ENCODE data around the gene GRB2. TPM values are rescaled to one million over a fixed set of nuclear protein-coding genes. Genes with fewer than 3 reads are reported as not detected.

Gene GRB2
- total and polyA plus RNA-seq, 2 experiments from 2014 or later: 65.0 to 96.6 TPM

DNA sequence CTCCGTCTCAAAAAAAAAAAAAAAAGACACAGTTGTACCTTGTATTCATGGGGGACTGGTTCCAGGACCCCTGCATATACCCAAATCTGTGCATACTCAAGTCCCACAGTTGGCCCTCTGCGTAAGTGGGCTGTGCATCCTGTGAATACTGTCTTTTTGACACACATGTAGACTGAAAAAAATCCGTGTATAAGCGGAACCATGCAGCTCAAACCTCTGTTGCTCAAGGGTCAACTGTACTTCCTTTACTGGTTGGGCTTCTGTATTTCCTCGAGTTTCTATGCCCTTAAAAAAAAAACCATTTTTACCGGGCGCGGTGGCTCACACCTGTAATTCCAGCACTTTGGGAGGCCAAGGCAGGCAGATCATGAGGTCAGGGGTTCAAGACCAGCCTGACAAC lies 52.3 kb downstream of the GRB2 start:
- no peaks in the 10 kb centered on the region for H3K36me3 ChIP-seq (ENCODE audit: low read depth)
- no peaks in the 10 kb centered on the region for H3K4me1 ChIP-seq (ENCODE audit: insufficient read depth)
- H3K27ac ChIP-seq: no peak overlapping the region
- WGBS, 2 experiments (ENCODE audit: low coverage in 1 of 2, low lambda C conversion rate in 2 of 2, missing lambda C conversion rate in 2 of 2): 96 to 100% methylated on average over 7 to 8 of the region's 8 CpGs
- peaks cover 98% of the 10 kb centered on the region for H3K79me2 ChIP-seq (ENCODE audit: insufficient read depth)
- H3K9me2 ChIP-seq (ENCODE audit: insufficient read depth): no peaks in the 10 kb centered on the region
- in situ Hi-C loops (cut with MboI): no loop called here
- no peak for DNase-seq
- no peak overlapping the region for H3K9ac ChIP-seq
- H3K4me2 ChIP-seq (ENCODE audit: unreplicated experiment): no peak overlapping the region
- no peaks in the 10 kb centered on the region for H3F3A ChIP-seq (ENCODE audit: insufficient read depth)
- H4K20me1 ChIP-seq (ENCODE audit: insufficient read depth): peaks cover 15% of the 10 kb centered on the region
- H3K4me3 ChIP-seq: no peak overlapping the region
- H3K9me3 ChIP-seq (ENCODE audit: low read depth): no peaks in the 10 kb centered on the region
- TF ChIP-seq EZH2 (IDR thresholded peaks at IDR 0.05; ENCODE audit: insufficient read depth, poor library complexity, severe bottlenecking) (no peak), EZH2phosphoT487 (IDR thresholded peaks at IDR 0.05; ENCODE audit: insufficient read depth, low read depth) (no peak)
- H2AFZ ChIP-seq: no peak overlapping the region
- no peaks in the 10 kb centered on the region for H3K27me3 ChIP-seq (replicated peaks; ENCODE audit: insufficient read depth)

DNA sequence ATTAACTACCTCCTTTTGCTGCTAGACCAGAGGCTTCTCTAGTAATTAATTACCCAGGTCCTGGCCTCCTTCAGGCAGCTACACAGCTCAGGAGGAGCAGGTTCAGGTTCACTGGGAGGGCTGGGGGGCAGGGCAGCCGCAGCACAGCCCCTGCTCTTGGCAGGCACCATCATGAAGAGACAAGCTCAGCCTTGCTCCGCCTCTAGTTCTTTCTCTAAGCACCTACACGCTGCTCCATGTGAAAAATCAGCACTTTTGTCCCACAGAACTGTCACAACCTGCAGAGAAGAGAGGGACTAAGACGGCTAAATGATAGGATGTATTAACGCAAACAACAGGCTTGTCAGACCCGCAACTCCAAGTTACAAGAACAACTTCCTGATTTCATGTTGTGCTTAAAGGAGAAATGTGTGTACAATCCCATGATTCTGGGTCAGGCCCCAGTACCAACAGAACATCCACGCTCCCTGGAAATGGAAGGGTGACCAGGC lies 53.4 kb downstream of the GRB2 start:
- Histone ChIP-seq H3K9ac (no peak overlapping the region), H3K27me3 (replicated peaks; ENCODE audit: insufficient read depth) (no peaks in the 10 kb centered on the region), H3K4me1 (ENCODE audit: insufficient read depth) (no peaks in the 10 kb centered on the region), H3F3A (ENCODE audit: insufficient read depth) (no peaks in the 10 kb centered on the region), H2AFZ (no peak overlapping the region), H3K9me2 (ENCODE audit: insufficient read depth) (no peaks in the 10 kb centered on the region), H3K4me3 (no peak overlapping the region), H3K36me3 (ENCODE audit: low read depth) (no peaks in the 10 kb centered on the region), H3K79me2 (ENCODE audit: insufficient read depth) (peaks cover 98% of the 10 kb centered on the region), H3K9me3 (ENCODE audit: low read depth) (no peaks in the 10 kb centered on the region), H4K20me1 (ENCODE audit: insufficient read depth) (peaks cover 19% of the 10 kb centered on the region), H3K4me2 (ENCODE audit: unreplicated experiment) (no peak overlapping the region), H3K27ac (no peak overlapping the region)
- 67 to 68% methylated on average over 7 of the region's 7 CpGs for WGBS, 2 experiments (ENCODE audit: low coverage in 1 of 2, low lambda C conversion rate in 2 of 2, missing lambda C conversion rate in 2 of 2)
- in situ Hi-C loops (cut with MboI): no loop called here
- no peak for DNase-seq
- no peak for TF ChIP-seq EZH2phosphoT487 (IDR thresholded peaks at IDR 0.05; ENCODE audit: insufficient read depth, low read depth)
- no peak for TF ChIP-seq EZH2 (IDR thresholded peaks at IDR 0.05; ENCODE audit: insufficient read depth, poor library complexity, severe bottlenecking)

DNA sequence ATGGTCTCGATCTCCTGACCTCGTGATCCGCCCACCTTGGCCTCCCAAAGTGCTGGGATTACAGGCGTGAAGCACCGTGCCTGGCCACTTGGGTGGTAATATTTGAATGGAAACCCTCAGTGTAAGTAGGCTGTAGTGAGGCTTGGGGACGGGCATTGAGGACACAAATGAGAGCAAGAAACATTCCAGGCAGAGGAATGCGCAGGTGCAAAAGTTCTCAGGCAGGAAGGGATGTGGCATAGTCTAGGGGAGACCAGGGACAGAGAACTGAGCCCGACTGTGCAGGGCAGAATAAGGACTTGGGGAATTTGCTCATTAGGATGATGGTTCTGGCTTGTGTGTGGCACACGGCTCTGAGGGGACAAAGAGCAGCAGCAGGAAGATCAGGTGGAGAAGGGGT lies 54.8 kb downstream of the GRB2 start:
- H3K79me2 ChIP-seq (ENCODE audit: insufficient read depth): peaks cover 98% of the 10 kb centered on the region
- H3K9me2 ChIP-seq (ENCODE audit: insufficient read depth): no peaks in the 10 kb centered on the region
- no peaks in the 10 kb centered on the region for H3K9me3 ChIP-seq (ENCODE audit: low read depth)
- H3F3A ChIP-seq (ENCODE audit: insufficient read depth): no peaks in the 10 kb centered on the region
- no peak overlapping the region for H3K4me2 ChIP-seq (ENCODE audit: unreplicated experiment)
- no peak overlapping the region for H2AFZ ChIP-seq
- peaks cover 16% of the 10 kb centered on the region for H4K20me1 ChIP-seq (ENCODE audit: insufficient read depth)
- in situ Hi-C loops (cut with MboI): no loop called here
- H3K27ac ChIP-seq: no peak overlapping the region
- no peaks in the 10 kb centered on the region for H3K36me3 ChIP-seq (ENCODE audit: low read depth)
- DNase-seq: no peak
- no peak overlapping the region for H3K4me3 ChIP-seq
- peaks cover 4% of the 10 kb centered on the region; the same call in 1 of the 2 replicates for H3K4me1 ChIP-seq (ENCODE audit: insufficient read depth)
- H3K27me3 ChIP-seq (replicated peaks; ENCODE audit: insufficient read depth): no peaks in the 10 kb centered on the region
- no peak for TF ChIP-seq EZH2phosphoT487 (IDR thresholded peaks at IDR 0.05; ENCODE audit: insufficient read depth, low read depth)
- no peak for TF ChIP-seq EZH2 (IDR thresholded peaks at IDR 0.05; ENCODE audit: insufficient read depth, poor library complexity, severe bottlenecking)
- WGBS, 2 experiments (ENCODE audit: low coverage in 1 of 2, low lambda C conversion rate in 2 of 2, missing lambda C conversion rate in 2 of 2): 90 to 96% methylated on average over 9 of the region's 9 CpGs
- no peak overlapping the region for H3K9ac ChIP-seq

DNA sequence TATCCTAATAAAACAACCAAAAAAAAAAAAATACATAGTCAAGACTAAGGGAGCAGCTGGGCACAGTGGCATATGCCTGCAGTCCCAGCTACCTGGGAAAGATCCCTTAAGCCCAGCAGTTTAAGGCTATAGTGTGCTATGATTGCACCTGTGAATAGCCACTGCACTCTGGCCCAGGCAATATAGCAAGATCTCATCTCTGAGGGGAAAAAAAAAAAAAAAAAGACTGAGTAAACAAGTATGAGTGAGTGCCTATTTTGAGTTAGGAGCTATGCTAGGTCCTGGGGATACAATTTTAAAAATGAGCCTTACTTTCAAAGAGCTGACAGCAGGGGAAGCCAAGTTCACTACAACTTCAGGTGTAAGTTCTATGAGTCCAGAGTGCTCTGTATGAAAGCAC lies 55.4 kb downstream of the GRB2 start:
- Histone ChIP-seq H3F3A (ENCODE audit: insufficient read depth) (no peaks in the 10 kb centered on the region), H3K9me2 (ENCODE audit: insufficient read depth) (no peaks in the 10 kb centered on the region), H3K79me2 (ENCODE audit: insufficient read depth) (peaks cover 98% of the 10 kb centered on the region), H3K4me2 (ENCODE audit: unreplicated experiment) (no peak overlapping the region), H3K27me3 (replicated peaks; ENCODE audit: insufficient read depth) (no peaks in the 10 kb centered on the region), H4K20me1 (ENCODE audit: insufficient read depth) (peaks cover 16% of the 10 kb centered on the region), H3K9me3 (ENCODE audit: low read depth) (no peaks in the 10 kb centered on the region), H3K36me3 (ENCODE audit: low read depth) (no peaks in the 10 kb centered on the region), H3K27ac (no peak overlapping the region), H3K4me1 (ENCODE audit: insufficient read depth) (peaks cover 4% of the 10 kb centered on the region; the same call in 1 of the 2 replicates), H2AFZ (no peak overlapping the region), H3K4me3 (no peak overlapping the region), H3K9ac (no peak overlapping the region)
- TF ChIP-seq EZH2phosphoT487 (IDR thresholded peaks at IDR 0.05; ENCODE audit: insufficient read depth, low read depth) (no peak), EZH2 (IDR thresholded peaks at IDR 0.05; ENCODE audit: insufficient read depth, poor library complexity, severe bottlenecking) (no peak)
- in situ Hi-C loops (cut with MboI): no loop called here
- DNase-seq: no peak

DNA sequence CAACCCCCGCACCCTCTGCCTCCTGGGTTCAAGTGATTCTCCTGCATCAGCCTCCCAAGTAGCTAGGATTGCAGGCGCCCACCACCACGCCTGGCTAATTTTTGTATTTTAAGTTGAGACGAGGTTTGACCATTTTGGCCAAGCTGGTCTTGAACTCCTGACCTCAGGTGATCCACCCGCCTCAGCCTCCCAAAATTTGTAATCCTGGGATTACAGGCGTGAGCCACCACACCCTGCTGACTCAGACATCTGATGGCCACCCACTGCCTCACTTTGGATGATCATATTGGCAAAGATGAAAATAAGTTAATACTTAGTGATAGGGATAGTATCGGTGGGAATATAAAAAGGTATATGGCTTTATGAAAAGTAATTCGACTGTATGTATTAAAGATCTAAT lies 55.9 kb downstream of the GRB2 start:
- H3K27me3 ChIP-seq (replicated peaks; ENCODE audit: insufficient read depth): no peaks in the 10 kb centered on the region
- H3K9me2 ChIP-seq (ENCODE audit: insufficient read depth): no peaks in the 10 kb centered on the region
- 98% methylated on average over 8 of the region's 8 CpGs for WGBS, 2 experiments (ENCODE audit: low coverage in 1 of 2, low lambda C conversion rate in 2 of 2, missing lambda C conversion rate in 2 of 2)
- no peak overlapping the region for H2AFZ ChIP-seq
- in situ Hi-C loops (cut with MboI): no loop called here
- H3F3A ChIP-seq (ENCODE audit: insufficient read depth): no peaks in the 10 kb centered on the region
- no peak overlapping the region for H3K4me2 ChIP-seq (ENCODE audit: unreplicated experiment)
- H3K4me1 ChIP-seq (ENCODE audit: insufficient read depth): peaks cover 4% of the 10 kb centered on the region; the same call in 1 of the 2 replicates
- H3K27ac ChIP-seq: no peak overlapping the region
- TF ChIP-seq EZH2 (IDR thresholded peaks at IDR 0.05; ENCODE audit: insufficient read depth, poor library complexity, severe bottlenecking): no peak
- no peak for TF ChIP-seq EZH2phosphoT487 (IDR thresholded peaks at IDR 0.05; ENCODE audit: insufficient read depth, low read depth)
- H3K79me2 ChIP-seq (ENCODE audit: insufficient read depth): peaks cover 96% of the 10 kb centered on the region
- no peaks in the 10 kb centered on the region for H3K36me3 ChIP-seq (ENCODE audit: low read depth)
- H3K9ac ChIP-seq: no peak overlapping the region
- no peaks in the 10 kb centered on the region for H3K9me3 ChIP-seq (ENCODE audit: low read depth)
- no peak for DNase-seq
- no peak overlapping the region for H3K4me3 ChIP-seq
- peaks cover 16% of the 10 kb centered on the region for H4K20me1 ChIP-seq (ENCODE audit: insufficient read depth)

All from GM23248 (cell line).